ENCODE measurements around the gene EDIL3. TPM values are rescaled to one million over a fixed set of nuclear protein-coding genes. Genes with fewer than 3 reads are reported as not detected.

EDIL3 gene
- total and polyA plus RNA-seq, 10 of the 15 experiments (the other 5 are each of a cell fraction or from before 2014, with no cell fraction given), result 0.01 to 0.62 (median 0.20) TPM

DNA sequence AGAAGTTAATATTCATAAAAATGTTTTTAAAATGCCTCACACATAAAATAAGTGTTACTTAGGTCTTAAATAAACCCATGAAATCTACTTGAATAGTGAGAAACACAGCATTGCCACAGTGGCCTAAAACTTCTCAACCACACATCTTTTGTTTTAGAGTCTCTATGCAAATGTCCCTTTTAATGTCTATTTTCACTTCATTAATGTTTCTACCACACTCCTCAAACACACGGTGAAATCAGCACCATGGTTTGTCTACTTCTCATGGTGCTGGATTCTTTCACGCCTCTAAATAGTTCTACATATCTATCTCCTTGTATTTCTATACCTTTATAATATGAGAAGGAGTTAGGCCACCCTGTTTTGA lies 111.2 kb downstream of the EDIL3 start (continued):
- TF ChIP-seq REST (IDR thresholded peaks at IDR 0.05; ENCODE audit: low read depth, low read length), result no peak
- TF ChIP-seq SMC3 (IDR thresholded peaks at IDR 0.05; ENCODE audit: borderline replicate concordance, low read length), result no peak
- TF ChIP-seq TCF12 (IDR thresholded peaks at IDR 0.05; ENCODE audit: low read depth, low read length), result no peak
- TF ChIP-seq STAT1 (conservative IDR thresholded peaks at IDR 0.05), result no peak
- TF ChIP-seq SIN3A (IDR thresholded peaks at IDR 0.05; ENCODE audit: low read depth, low read length), result no peak
- no peak for TF ChIP-seq ZNF274 (IDR thresholded peaks at IDR 0.05; ENCODE audit: insufficient read depth, insufficient read length)
- TF ChIP-seq IKZF1 (conservative IDR thresholded peaks at IDR 0.05), result no peak
- TF ChIP-seq, protein P1, sequence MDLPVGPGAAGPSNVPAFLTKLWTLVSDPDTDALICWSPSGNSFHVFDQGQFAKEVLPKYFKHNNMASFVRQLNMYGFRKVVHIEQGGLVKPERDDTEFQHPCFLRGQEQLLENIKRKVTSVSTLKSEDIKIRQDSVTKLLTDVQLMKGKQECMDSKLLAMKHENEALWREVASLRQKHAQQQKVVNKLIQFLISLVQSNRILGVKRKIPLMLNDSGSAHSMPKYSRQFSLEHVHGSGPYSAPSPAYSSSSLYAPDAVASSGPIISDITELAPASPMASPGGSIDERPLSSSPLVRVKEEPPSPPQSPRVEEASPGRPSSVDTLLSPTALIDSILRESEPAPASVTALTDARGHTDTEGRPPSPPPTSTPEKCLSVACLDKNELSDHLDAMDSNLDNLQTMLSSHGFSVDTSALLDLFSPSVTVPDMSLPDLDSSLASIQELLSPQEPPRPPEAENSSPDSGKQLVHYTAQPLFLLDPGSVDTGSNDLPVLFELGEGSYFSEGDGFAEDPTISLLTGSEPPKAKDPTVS (IDR thresholded peaks at IDR 0.05; ENCODE audit: low read depth, low read length), result no peak
- TF ChIP-seq, protein P2, sequence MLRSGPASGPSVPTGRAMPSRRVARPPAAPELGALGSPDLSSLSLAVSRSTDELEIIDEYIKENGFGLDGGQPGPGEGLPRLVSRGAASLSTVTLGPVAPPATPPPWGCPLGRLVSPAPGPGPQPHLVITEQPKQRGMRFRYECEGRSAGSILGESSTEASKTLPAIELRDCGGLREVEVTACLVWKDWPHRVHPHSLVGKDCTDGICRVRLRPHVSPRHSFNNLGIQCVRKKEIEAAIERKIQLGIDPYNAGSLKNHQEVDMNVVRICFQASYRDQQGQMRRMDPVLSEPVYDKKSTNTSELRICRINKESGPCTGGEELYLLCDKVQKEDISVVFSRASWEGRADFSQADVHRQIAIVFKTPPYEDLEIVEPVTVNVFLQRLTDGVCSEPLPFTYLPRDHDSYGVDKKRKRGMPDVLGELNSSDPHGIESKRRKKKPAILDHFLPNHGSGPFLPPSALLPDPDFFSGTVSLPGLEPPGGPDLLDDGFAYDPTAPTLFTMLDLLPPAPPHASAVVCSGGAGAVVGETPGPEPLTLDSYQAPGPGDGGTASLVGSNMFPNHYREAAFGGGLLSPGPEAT (IDR thresholded peaks at IDR 0.05; ENCODE audit: low read depth), result peak; percentile 45; the same call in 1 of the 2 replicates
- no peak for TF ChIP-seq ZNF217 (IDR thresholded peaks at IDR 0.05)
- no peak for TF ChIP-seq BHLHE40 (IDR thresholded peaks at IDR 0.05; ENCODE audit: borderline replicate concordance in 1 of 2, low read depth in 2 of 2, low read length in 1 of 2)
- no peak for TF ChIP-seq RELA (IDR thresholded peaks at IDR 0.05; ENCODE audit: borderline replicate concordance, partially characterized antibody)
- TF ChIP-seq ZBTB33 (IDR thresholded peaks at IDR 0.05), result no peak
- TF ChIP-seq, protein P3, sequence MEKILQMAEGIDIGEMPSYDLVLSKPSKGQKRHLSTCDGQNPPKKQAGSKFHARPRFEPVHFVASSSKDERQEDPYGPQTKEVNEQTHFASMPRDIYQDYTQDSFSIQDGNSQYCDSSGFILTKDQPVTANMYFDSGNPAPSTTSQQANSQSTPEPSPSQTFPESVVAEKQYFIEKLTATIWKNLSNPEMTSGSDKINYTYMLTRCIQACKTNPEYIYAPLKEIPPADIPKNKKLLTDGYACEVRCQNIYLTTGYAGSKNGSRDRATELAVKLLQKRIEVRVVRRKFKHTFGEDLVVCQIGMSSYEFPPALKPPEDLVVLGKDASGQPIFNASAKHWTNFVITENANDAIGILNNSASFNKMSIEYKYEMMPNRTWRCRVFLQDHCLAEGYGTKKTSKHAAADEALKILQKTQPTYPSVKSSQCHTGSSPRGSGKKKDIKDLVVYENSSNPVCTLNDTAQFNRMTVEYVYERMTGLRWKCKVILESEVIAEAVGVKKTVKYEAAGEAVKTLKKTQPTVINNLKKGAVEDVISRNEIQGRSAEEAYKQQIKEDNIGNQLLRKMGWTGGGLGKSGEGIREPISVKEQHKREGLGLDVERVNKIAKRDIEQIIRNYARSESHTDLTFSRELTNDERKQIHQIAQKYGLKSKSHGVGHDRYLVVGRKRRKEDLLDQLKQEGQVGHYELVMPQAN (conservative IDR thresholded peaks at IDR 0.05), result no peak
- no peak for TF ChIP-seq ZBED1 (IDR thresholded peaks at IDR 0.05; ENCODE audit: borderline replicate concordance)
- TF ChIP-seq, protein P4, sequence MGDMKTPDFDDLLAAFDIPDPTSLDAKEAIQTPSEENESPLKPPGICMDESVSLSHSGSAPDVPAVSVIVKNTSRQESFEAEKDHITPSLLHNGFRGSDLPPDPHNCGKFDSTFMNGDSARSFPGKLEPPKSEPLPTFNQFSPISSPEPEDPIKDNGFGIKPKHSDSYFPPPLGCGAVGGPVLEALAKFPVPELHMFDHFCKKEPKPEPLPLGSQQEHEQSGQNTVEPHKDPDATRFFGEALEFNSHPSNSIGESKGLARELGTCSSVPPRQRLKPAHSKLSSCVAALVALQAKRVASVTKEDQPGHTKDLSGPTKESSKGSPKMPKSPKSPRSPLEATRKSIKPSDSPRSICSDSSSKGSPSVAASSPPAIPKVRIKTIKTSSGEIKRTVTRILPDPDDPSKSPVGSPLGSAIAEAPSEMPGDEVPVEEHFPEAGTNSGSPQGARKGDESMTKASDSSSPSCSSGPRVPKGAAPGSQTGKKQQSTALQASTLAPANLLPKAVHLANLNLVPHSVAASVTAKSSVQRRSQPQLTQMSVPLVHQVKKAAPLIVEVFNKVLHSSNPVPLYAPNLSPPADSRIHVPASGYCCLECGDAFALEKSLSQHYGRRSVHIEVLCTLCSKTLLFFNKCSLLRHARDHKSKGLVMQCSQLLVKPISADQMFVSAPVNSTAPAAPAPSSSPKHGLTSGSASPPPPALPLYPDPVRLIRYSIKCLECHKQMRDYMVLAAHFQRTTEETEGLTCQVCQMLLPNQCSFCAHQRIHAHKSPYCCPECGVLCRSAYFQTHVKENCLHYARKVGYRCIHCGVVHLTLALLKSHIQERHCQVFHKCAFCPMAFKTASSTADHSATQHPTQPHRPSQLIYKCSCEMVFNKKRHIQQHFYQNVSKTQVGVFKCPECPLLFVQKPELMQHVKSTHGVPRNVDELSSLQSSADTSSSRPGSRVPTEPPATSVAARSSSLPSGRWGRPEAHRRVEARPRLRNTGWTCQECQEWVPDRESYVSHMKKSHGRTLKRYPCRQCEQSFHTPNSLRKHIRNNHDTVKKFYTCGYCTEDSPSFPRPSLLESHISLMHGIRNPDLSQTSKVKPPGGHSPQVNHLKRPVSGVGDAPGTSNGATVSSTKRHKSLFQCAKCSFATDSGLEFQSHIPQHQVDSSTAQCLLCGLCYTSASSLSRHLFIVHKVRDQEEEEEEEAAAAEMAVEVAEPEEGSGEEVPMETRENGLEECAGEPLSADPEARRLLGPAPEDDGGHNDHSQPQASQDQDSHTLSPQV (IDR thresholded peaks at IDR 0.05), result no peak
